Measurements from ENCODE around the gene ANXA3. TPM values are rescaled to one million over a fixed set of nuclear protein-coding genes. Genes with fewer than 3 reads are reported as not detected.
"Not testable (repeated sequence)": the region's sequence is repeated elsewhere in the genome, so short reads cannot be mapped to it uniquely, and the experiment has no call there.

ANXA3 gene
- total RNA-seq, 1 donor from 2014 or later, result 1.9 TPM

- H3F3A ChIP-seq (ENCODE audit: low read depth), result no peaks in the 10 kb centered on the region
- H3K36me3 ChIP-seq, result no peaks in the 10 kb centered on the region
- H4K20me1 ChIP-seq (ENCODE audit: low read depth), result no peaks in the 10 kb centered on the region
- Mint-ChIP-seq H3K27ac (peak overlapping the region; percentile 80), H3K36me3 (peaks cover 21% of the 10 kb centered on the region), H3K9me3 (peaks cover 4% of the 10 kb centered on the region), H3K4me3 (no peak overlapping the region), H3K4me1 (peaks cover 24% of the 10 kb centered on the region), H3K27me3 (ENCODE audit: insufficient read depth, low read depth) (no peaks in the 10 kb centered on the region)
- peaks cover 6% of the 10 kb centered on the region for H3K4me1 ChIP-seq
- no peak overlapping the region for H3K9ac ChIP-seq
- DNase-seq (ENCODE audit: low spot score), result no peak
- H3K27ac ChIP-seq, result no peak overlapping the region
- TF ChIP-seq, protein P1, sequence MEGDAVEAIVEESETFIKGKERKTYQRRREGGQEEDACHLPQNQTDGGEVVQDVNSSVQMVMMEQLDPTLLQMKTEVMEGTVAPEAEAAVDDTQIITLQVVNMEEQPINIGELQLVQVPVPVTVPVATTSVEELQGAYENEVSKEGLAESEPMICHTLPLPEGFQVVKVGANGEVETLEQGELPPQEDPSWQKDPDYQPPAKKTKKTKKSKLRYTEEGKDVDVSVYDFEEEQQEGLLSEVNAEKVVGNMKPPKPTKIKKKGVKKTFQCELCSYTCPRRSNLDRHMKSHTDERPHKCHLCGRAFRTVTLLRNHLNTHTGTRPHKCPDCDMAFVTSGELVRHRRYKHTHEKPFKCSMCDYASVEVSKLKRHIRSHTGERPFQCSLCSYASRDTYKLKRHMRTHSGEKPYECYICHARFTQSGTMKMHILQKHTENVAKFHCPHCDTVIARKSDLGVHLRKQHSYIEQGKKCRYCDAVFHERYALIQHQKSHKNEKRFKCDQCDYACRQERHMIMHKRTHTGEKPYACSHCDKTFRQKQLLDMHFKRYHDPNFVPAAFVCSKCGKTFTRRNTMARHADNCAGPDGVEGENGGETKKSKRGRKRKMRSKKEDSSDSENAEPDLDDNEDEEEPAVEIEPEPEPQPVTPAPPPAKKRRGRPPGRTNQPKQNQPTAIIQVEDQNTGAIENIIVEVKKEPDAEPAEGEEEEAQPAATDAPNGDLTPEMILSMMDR (IDR thresholded peaks at IDR 0.05), result no peak
- TF ChIP-seq EZH2phosphoT487 (IDR thresholded peaks at IDR 0.05) (no peak), EZH2 (IDR thresholded peaks at IDR 0.05) (no peak)
- no peak overlapping the region for H3K4me3 ChIP-seq
- H2AFZ ChIP-seq (replicated peaks), result no peak overlapping the region
- H3K4me2 ChIP-seq, result peak overlapping the region; percentile 16
- H3K27me3 ChIP-seq, result no peaks in the 10 kb centered on the region
- H3K9me3 ChIP-seq (ENCODE audit: low read depth), result no peaks in the 10 kb centered on the region
- no peaks in the 10 kb centered on the region for H3K79me2 ChIP-seq (ENCODE audit: low read depth)
These were observed 8.0 kb upstream of the ANXA3 start for GRCh38 chr4:78543424-78544125.

DNA sequence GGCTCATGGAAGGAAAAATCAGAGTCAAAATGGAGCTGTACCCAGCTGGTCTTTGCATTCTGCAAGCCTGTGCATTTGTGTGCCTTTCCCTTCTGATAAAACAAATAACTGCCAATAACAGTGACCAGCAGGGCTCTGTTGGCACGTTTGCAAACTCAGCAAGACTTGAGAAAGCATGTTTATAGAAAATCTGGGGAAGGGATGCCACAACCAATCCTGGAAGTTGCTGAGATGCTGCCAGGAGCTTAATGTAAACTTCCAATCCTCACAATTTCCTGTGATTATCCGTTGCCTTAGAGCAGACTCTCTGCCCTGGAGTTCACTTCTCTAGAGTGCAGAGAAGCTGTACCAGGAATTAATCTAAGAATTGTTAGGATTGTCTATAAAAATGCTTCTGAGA is 6.9 kb upstream of the ANXA3 start:
- H4K20me1 ChIP-seq (ENCODE audit: low read depth), result no peaks in the 10 kb centered on the region
- peaks cover 16% of the 10 kb centered on the region for H3K36me3 Mint-ChIP-seq
- TF ChIP-seq EZH2phosphoT487 (IDR thresholded peaks at IDR 0.05) (no peak), EZH2 (IDR thresholded peaks at IDR 0.05) (no peak)
- TF ChIP-seq, protein P1 (IDR thresholded peaks at IDR 0.05), result no peak
- H3K4me3 Mint-ChIP-seq, result no peak overlapping the region
- H3K4me2 ChIP-seq, result no peak overlapping the region
- H3K27me3 ChIP-seq, result peaks cover 2% of the 10 kb centered on the region
- no peak overlapping the region for H3K4me3 ChIP-seq
- peaks cover 24% of the 10 kb centered on the region for H3K4me1 Mint-ChIP-seq
- peaks cover 3% of the 10 kb centered on the region for H3F3A ChIP-seq (ENCODE audit: low read depth)
- no peak overlapping the region for H3K9ac ChIP-seq
- H3K27me3 Mint-ChIP-seq (ENCODE audit: insufficient read depth, low read depth), result no peaks in the 10 kb centered on the region
- H3K27ac Mint-ChIP-seq, result no peak overlapping the region
- H3K4me1 ChIP-seq, result peaks cover 6% of the 10 kb centered on the region
- no peak overlapping the region for H2AFZ ChIP-seq (replicated peaks)
- no peaks in the 10 kb centered on the region for H3K79me2 ChIP-seq (ENCODE audit: low read depth)
- H3K9me3 Mint-ChIP-seq, result peaks cover 5% of the 10 kb centered on the region
- no peak overlapping the region for H3K27ac ChIP-seq
- no peak for DNase-seq (ENCODE audit: low spot score)
- no peaks in the 10 kb centered on the region for H3K9me3 ChIP-seq (ENCODE audit: low read depth)
- no peaks in the 10 kb centered on the region for H3K36me3 ChIP-seq

GRCh38 chr4:78545275-78546246 is 6.0 kb upstream of the ANXA3 start:
- no peak overlapping the region for H3K9ac ChIP-seq
- Mint-ChIP-seq H3K9me3 (peaks cover 5% of the 10 kb centered on the region), H3K27ac (no peak overlapping the region)

DNA sequence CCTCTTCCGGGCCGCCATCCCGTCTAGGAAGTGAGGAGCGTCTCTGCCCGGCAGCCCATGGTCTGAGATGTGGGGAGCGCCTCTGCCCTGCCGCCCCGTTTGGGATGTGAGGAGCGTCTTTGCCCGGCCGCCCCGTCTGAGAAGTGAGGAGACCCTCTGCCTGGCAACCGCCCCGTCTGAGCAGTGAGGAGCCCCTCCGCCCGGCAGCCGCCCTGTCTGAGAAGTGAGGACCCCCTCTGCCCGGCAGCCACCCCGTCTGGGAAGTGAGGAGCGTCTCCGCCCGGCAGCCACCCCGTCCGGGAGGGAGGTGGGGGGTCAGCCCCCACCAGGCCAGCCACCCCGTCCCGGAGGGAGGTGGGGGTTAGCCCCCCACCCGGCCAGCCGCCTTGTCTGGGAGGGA is 3.7 kb upstream of the ANXA3 start:
- peaks cover 11% of the 10 kb centered on the region for H3K27me3 Mint-ChIP-seq (ENCODE audit: insufficient read depth, low read depth)
- not testable (repeated sequence) for H4K20me1 ChIP-seq (ENCODE audit: low read depth)

More at GRCh38 chr4:78545275-78546246, 6.0 kb upstream of the ANXA3 start:
- Histone ChIP-seq H2AFZ (replicated peaks) (no peak overlapping the region), H3K79me2 (ENCODE audit: low read depth) (no peaks in the 10 kb centered on the region), H4K20me1 (ENCODE audit: low read depth) (no peaks in the 10 kb centered on the region), H3K4me1 (peaks cover 14% of the 10 kb centered on the region), H3K27ac (no peak overlapping the region), H3K4me2 (no peak overlapping the region), H3K36me3 (no peaks in the 10 kb centered on the region), H3K9me3 (ENCODE audit: low read depth) (no peaks in the 10 kb centered on the region), H3K4me3 (no peak overlapping the region), H3F3A (ENCODE audit: low read depth) (peaks cover 11% of the 10 kb centered on the region), H3K27me3 (peaks cover 10% of the 10 kb centered on the region)
- no peak overlapping the region for H3K4me3 Mint-ChIP-seq
- TF ChIP-seq EZH2phosphoT487 (IDR thresholded peaks at IDR 0.05) (no peak), EZH2 (IDR thresholded peaks at IDR 0.05) (no peak)
- TF ChIP-seq, protein P1 (IDR thresholded peaks at IDR 0.05), result no peak
- peaks cover 13% of the 10 kb centered on the region for H3K36me3 Mint-ChIP-seq
- peaks cover 24% of the 10 kb centered on the region for H3K4me1 Mint-ChIP-seq
- H3K27me3 Mint-ChIP-seq (ENCODE audit: insufficient read depth, low read depth), result peaks cover 6% of the 10 kb centered on the region
- no peak for DNase-seq (ENCODE audit: low spot score)

DNA sequence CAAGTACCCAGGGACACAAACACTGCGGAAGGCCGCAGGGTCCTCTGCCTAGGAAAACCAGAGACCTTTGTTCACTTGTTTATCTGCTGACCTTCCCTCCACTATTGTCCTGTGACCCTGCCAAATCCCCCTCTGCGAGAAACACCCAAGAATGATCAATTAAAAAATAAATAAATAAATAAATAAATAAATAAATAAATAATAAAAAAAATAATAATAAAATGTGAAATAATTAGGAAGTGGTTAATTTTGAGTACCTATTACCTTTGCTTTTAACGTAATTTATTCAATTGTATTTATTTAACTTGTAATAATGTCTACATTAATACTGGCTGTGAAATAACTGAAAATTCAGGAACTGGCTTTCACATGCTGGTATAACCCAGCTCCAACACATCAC is 2.7 kb upstream of the ANXA3 start:
- H3K27ac ChIP-seq; H3K4me3 Mint-ChIP-seq; H3K9ac ChIP-seq; H4K20me1 ChIP-seq (ENCODE audit: low read depth); H3K27ac Mint-ChIP-seq; H2AFZ ChIP-seq (replicated peaks); H3K9me3 Mint-ChIP-seq; H3K4me1 ChIP-seq; H3K36me3 Mint-ChIP-seq; H3K79me2 ChIP-seq (ENCODE audit: low read depth); H3K4me2 ChIP-seq; H3K4me3 ChIP-seq; DNase-seq (ENCODE audit: low spot score); H3K36me3 ChIP-seq; H3K9me3 ChIP-seq (ENCODE audit: low read depth): not testable (repeated sequence)
- peaks cover 15% of the 10 kb centered on the region for H3K27me3 Mint-ChIP-seq (ENCODE audit: insufficient read depth, low read depth)
- H3K4me1 Mint-ChIP-seq, result peaks cover 19% of the 10 kb centered on the region
- Histone ChIP-seq H3K27me3 (peaks cover 44% of the 10 kb centered on the region), H3F3A (ENCODE audit: low read depth) (peaks cover 11% of the 10 kb centered on the region)

More for the DNA sequence above, 3.7 kb upstream of the ANXA3 start:
- H3K27ac ChIP-seq; H2AFZ ChIP-seq (replicated peaks); H3K4me3 Mint-ChIP-seq; H3K9ac ChIP-seq; H3K9me3 Mint-ChIP-seq; DNase-seq (ENCODE audit: low spot score); H3K79me2 ChIP-seq (ENCODE audit: low read depth); H3K36me3 Mint-ChIP-seq; H3K4me2 ChIP-seq; H3K36me3 ChIP-seq; H3K4me3 ChIP-seq; H3K9me3 ChIP-seq (ENCODE audit: low read depth); H3K27ac Mint-ChIP-seq: not testable (repeated sequence)
- Histone ChIP-seq H3K27me3 (peaks cover 34% of the 10 kb centered on the region), H3K4me1 (peaks cover 14% of the 10 kb centered on the region), H3F3A (ENCODE audit: low read depth) (peaks cover 11% of the 10 kb centered on the region)
- H3K4me1 Mint-ChIP-seq, result peaks cover 29% of the 10 kb centered on the region
